ENCODE results near the gene MAP3K20.
"Not testable (repeated sequence)": the region's sequence is repeated elsewhere in the genome, so short reads cannot be mapped to it uniquely, and the experiment has no call there.

The MAP3K20 gene

DNA sequence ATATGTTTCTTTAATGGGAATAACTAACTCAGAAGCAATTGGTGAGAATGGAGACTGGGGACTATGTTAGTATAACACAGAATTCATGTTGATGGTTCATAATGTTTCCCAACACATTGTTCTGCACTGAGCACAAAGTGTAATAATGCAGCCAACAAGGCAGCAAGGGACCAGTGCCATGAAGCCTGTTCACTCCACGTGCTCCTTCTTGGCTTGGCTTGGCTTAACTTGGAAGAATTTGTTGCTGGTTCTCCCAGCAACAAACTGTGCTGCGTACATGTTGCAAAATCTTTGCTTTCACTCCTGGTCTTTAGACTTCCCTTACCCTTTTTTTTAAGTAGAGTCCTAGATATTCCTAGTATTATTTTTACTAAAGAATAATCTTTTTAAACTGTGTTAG is 129.7 kb downstream of the MAP3K20 start:
- no peak for DNase-seq (ENCODE audit: low spot score)

DNA sequence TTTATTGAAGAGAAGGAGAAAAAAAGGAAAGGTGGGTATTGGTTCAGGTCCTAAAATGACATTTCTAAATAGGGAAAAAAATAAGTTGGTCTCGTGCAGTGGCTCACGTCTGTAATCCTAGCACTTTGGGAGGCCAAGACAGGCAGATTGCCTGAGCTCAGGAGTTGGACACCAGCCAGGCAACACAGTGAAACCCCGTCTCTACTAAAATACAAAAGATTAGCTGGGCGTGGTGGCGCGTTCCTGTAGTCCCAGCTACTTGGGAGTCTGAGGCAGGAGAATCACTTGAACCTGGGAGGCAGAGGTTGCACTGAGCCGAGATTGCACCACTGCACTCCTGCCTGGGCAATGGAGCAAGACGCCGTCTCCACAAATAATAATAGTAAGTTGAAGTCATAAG is 131.5 kb downstream of the MAP3K20 start:
- DNase-seq (ENCODE audit: low spot score) = not testable (repeated sequence)

DNA sequence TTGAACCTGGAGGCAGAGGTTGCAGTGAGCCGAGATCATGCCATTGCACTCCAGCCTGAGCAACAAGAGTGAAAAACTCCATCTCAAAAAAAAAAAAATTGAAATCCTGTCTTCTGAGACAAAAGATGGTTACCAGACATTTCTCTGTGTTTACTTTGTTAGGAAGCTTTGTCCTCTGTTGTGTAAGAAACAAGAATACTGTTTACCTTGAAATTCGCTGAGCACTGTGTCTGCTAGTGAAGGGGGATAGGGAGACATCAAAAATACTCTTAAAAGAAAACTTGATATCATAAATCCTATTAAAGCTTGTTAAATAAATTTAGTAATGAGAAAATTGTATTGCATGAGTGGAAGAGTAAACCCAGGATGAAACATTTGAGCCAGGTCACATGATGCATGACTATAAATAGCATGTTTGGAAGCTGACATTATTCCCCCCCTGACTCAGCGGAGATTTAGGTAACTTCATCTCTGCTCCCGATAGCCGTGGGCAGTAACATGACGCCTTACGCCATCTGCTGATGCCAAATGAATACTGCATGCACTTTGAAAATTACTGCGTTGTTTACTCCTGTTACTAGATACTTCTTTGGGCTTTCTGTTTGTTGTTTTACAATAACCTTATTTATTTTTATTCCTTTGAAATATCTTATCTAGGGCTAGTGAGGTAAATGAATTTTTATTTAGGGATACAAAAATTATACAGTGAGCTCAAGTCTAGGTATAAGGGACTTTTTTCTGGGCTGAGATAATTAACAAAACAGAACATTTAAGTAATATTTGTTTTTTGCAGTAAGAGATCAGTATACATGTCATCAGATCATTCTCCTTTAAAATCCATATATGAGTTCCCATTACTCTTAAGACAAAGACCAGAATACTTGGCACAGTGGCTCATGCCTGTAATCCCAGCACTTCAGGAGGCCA is 134.9 kb downstream of the MAP3K20 start:
- peak; percentile 78 for DNase-seq (ENCODE audit: low spot score)

- no peak for DNase-seq (ENCODE audit: low spot score)
Measured at GRCh38 chr2:173213181-173213580, 137.5 kb downstream of the MAP3K20 start.

GRCh38 chr2:173214213-173214612 is 138.6 kb downstream of the MAP3K20 start:
- no peak for DNase-seq (ENCODE audit: low spot score)

GRCh38 chr2:173215316-173215715 is 139.7 kb downstream of the MAP3K20 start:
- DNase-seq (ENCODE audit: low spot score) = no peak

DNA sequence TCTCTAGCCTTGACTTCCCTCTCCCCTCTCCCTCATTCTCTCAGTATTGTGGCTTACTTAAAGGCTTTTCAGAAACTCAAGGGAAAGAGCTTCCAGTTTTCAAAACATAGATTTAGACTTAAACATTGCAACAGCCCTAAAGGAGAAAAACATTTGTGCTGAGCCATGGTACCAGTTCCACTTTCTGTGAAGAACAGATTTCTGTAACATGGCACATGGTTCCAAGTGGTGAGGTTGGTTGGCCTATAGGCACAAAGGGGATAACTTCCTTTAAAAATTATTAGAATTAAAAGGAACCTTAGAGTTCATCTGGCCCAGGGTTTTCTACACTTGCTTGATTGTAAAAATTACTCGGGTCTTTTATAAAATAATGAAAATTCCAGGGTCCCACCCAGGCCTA is 140.4 kb downstream of the MAP3K20 start:
- DNase-seq (ENCODE audit: low spot score) = no peak

GRCh38 chr2:173216668-173217067 is 141.0 kb downstream of the MAP3K20 start:
- DNase-seq (ENCODE audit: low spot score) = no peak

- no peak for DNase-seq (ENCODE audit: low spot score)
Measured at GRCh38 chr2:173217116-173217840, 141.6 kb downstream of the MAP3K20 start.

- DNase-seq (ENCODE audit: low spot score) = no peak
Measured at GRCh38 chr2:173218326-173219056, 142.8 kb downstream of the MAP3K20 start.

GRCh38 chr2:173221132-173221695 is 145.6 kb downstream of the MAP3K20 start:
- no peak for DNase-seq (ENCODE audit: low spot score)

- DNase-seq (ENCODE audit: low spot score) = no peak
Measured at GRCh38 chr2:173221937-173222594, 146.4 kb downstream of the MAP3K20 start.

- DNase-seq (ENCODE audit: low spot score) = peak; percentile 20
Measured at GRCh38 chr2:173223871-173224270, 148.2 kb downstream of the MAP3K20 start.

GRCh38 chr2:173226899-173227698 is 151.5 kb downstream of the MAP3K20 start:
- DNase-seq (ENCODE audit: low spot score) = no peak

DNA sequence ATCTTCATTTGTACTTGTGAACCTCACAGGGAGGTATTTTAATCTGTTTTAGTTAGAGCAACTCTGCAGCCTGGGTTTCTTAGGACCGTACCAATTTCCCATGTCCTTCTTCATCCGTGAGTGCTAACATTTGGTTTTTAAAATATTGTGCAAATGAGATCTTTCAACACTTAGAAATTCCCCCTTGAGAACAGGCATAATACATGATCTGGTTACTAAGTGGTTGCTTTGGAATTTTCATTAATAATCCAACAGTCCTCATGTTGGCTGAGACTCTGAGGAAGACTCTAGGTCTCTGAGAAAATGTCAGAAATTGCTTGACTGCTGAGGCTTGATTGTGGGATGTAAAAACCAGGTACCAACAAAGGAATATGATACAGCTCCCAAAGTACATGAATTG is 153.4 kb downstream of the MAP3K20 start:
- DNase-seq (ENCODE audit: low spot score) = no peak

- no peak for DNase-seq (ENCODE audit: low spot score)
Measured at GRCh38 chr2:173230181-173230580, 154.5 kb downstream of the MAP3K20 start.

DNA sequence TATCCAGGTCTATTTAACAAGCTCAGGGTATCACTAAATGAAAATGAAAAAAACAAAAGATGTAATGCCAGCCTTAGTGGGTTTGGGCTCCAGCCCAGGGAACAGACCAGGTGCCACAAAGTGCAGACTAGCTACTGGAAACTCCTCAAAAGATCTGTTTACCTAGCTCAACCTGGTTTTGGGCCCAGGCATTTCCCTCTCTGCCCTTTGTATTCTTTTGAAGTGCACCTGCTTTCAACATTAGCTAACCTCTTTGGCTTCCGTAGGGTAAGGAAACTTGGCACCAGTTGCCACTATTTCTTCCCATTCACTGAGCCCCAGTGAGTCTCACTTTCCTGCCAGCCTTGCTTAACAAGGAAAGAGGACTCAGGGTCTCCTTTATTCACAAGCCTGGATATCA is 155.4 kb downstream of the MAP3K20 start:
- no peak for DNase-seq (ENCODE audit: low spot score)

DNA sequence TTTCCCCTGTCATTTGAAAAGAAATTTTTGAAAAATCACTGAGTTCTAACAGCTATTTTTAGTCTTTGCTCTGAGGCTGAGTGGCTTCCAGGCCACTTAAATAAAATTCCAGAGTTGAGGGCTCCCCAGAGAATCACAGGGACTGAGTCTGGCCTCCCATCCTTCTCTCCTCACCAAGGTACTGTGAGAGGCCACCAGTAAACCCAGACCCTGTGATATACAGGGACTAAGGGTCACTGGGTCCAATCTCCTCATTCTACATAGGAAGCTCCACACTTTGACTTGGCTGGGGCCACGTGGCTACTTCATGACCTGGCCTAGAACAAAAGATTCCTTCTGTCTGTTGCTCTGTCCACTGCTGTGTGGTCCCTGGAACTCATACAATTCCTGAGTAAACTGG is 155.8 kb downstream of the MAP3K20 start:
- DNase-seq (ENCODE audit: low spot score) = no peak

DNA sequence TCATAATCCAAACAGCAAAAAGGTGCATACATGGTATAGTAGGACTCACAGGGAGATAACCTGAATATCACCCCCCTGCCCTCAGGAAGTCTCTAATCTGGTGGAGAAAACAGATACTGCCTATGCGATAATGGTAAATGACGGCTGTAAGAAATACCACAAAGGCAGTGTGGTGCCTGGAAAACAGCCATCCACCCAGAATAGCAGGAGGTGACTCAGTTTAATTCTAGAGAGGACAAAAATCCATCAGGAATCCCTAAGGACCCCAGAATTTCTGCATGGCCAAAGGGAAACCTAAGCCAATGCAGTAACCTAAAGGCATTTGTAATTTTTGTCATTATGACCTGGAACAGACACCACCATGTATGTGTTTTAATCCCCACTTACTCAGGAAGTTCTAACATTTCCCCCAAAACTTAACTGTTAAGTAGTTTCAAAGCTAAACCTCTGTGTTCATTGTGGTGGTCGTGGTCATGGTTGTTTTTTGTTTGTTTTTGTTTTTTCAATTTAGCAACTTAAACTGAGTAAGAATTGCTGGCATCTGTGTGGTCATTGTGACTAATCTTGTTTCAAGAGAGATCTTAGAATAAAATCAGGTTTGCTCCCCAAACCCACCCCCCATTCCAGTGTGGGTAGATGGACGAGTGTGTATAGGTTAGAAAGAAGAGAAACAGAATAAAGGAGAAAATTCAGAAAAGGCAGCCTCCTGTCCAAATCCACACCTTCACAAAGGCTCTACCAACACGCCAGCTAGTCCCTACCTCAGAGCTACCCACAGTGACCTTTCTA is 157.5 kb downstream of the MAP3K20 start:
- no peak for DNase-seq (ENCODE audit: low spot score)

All from hematopoietic multipotent progenitor cell treated with erythropoietin and hydrocortisone succinate and interleukin-3 and kit ligand, for 15 days (in vitro differentiated cells).